ENCODE results near the gene MVP. TPM values are rescaled to one million over a fixed set of nuclear protein-coding genes. Genes with fewer than 3 reads are reported as not detected.

The MVP gene
- total RNA-seq, 4 donors from 2014 or later: 101 to 151 (median 129) TPM

DNA sequence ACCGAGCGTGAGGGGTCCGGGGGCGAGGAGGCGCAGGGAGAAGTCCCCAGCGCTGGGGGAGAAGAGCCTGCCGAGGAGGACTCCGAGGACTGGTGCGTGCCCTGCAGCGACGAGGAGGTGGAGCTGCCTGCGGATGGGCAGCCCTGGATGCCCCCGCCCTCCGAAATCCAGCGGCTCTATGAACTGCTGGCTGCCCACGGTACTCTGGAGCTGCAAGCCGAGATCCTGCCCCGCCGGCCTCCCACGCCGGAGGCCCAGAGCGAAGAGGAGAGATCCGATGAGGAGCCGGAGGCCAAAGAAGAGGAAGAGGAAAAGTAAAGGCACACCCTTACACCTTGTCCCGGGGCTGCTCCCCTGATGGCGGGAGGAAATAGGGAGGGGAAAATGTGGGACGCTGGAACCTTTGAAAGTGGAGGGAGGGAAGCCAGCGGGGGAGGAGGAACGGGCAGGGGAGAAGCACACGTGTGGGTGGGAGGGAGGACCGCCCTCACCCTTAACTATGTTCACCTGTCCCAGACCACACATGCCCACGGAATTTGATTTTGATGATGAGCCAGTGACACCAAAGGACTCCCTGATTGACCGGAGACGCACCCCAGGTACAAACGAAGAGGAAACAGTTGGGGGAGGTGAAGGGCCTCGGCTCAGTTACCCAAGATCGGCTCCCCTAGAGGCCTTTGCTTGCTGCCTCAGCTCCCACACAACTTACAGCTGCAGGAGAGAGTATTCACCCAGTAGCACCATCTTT is 3.4 kb upstream of the MVP start:
- ATAC-seq (ENCODE audit: low FRiP score): peak; percentile 46
- TF ChIP-seq, protein P1, sequence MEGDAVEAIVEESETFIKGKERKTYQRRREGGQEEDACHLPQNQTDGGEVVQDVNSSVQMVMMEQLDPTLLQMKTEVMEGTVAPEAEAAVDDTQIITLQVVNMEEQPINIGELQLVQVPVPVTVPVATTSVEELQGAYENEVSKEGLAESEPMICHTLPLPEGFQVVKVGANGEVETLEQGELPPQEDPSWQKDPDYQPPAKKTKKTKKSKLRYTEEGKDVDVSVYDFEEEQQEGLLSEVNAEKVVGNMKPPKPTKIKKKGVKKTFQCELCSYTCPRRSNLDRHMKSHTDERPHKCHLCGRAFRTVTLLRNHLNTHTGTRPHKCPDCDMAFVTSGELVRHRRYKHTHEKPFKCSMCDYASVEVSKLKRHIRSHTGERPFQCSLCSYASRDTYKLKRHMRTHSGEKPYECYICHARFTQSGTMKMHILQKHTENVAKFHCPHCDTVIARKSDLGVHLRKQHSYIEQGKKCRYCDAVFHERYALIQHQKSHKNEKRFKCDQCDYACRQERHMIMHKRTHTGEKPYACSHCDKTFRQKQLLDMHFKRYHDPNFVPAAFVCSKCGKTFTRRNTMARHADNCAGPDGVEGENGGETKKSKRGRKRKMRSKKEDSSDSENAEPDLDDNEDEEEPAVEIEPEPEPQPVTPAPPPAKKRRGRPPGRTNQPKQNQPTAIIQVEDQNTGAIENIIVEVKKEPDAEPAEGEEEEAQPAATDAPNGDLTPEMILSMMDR (IDR thresholded peaks at IDR 0.05): no peak
- no peak for DNase-seq (ENCODE audit: low spot score)

DNA sequence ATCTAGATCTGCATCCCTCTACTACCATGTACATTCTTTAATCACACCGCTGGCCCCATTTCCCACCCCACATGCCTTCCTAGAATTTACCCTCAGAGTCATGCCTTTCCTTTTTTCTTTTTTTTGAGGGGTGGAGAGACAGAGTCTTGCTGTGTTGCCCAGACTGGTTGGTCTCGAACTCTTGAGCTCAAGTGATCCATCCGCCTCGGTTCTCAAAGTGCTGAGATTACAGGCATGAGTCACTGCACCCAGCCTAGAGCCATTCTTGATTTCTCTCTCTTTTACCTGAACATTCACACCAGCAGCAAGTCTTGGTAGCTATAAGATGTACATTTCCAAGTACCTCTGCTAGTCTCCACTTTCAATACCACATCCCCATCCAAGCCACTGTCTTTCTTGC is 2.2 kb upstream of the MVP start:
- ATAC-seq (ENCODE audit: low FRiP score) (no peak), DNase-seq (ENCODE audit: low spot score) (no peak)
- TF ChIP-seq, protein P1 (IDR thresholded peaks at IDR 0.05): no peak

DNA sequence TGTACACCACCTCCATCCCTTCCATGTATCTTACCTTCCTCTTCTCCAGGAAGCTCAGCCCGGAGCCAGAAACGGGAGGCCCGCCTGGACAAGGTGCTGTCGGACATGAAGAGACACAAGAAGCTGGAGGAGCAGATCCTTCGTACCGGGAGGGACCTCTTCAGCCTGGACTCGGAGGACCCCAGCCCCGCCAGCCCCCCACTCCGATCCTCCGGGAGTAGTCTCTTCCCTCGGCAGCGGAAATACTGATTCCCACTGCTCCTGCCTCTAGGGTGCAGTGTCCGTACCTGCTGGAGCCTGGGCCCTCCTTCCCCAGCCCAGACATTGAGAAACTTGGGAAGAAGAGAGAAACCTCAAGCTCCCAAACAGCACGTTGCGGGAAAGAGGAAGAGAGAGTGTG is 756 bp upstream of the MVP start:
- no peak for ATAC-seq (ENCODE audit: low FRiP score)

DNA sequence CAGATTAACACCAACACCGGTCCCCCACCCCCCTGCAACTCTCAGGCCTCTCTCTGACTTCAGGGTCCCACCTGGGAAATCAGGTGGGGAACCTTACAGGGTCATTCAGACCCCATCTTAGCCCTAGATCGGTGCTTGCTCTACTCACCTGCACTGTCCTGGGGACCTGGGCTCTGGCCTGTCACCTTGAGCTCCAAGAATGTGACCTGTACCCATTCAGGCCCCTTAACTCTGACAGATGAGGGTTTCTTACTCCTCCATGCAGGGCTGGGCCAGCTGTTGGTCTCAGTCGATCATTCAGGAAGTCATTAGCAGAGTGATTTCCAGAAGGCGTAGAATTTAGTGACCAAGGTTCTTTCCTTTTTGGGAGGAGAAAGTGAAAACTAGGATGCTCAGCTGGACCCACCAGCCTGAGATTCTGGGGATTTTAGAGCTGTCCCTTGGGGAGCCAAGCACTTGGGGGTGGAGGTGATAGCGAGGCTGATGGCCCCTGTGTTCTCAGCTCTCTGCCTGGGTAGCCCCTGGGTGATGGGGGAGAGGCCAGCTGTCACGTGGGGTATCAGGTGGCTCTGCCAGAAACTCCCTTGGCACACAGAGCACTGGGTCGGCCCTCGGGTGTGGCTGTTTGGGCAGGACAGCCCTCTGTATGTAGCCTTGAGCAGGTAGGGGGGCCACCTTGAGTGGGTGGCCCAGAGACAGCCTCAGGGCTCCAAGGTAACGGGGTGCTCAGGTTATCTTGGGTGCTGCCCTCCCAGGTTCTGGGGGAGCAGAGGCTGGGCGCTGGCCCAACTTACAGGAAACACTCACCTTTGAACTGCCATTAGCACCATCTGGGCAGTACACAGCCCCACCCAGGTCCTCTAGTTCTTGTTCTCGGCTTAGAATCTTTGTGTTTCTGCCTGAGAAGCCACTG is 724 bp downstream of the MVP start:
- no peak for DNase-seq (ENCODE audit: low spot score)
- TF ChIP-seq, protein P1 (IDR thresholded peaks at IDR 0.05): no peak
- ATAC-seq (ENCODE audit: low FRiP score): peak; percentile 51

More for the DNA sequence above, 756 bp upstream of the MVP start:
- DNase-seq (ENCODE audit: low spot score): no peak
- TF ChIP-seq, protein P1 (IDR thresholded peaks at IDR 0.05): no peak

DNA sequence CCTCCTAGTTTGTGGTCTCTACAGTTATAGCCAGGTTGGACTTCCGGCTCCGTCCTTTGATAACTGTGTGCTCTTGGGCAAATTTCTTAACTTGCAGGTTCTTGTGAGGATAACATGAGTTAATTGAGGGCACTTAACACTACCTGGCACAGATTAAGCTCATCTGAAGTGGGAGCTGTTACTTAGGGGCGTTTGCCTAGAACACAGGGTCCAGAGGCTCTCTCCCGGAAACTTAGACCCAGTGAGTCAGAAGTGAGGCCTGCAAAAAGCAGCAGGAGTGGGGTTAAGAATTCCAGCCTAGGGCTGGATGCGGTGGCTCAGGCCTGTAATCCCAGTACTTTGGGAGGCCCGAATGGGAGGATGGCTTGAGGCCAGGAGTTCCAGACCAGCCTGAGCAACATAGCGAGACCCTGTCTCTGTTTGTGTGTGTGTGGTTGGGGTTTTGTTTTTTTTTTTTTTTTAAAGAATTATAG is 1.4 kb downstream of the MVP start:
- no peak for DNase-seq (ENCODE audit: low spot score)
- TF ChIP-seq, protein P1 (IDR thresholded peaks at IDR 0.05): no peak
- peak; percentile 76 for ATAC-seq (ENCODE audit: low FRiP score)

DNA sequence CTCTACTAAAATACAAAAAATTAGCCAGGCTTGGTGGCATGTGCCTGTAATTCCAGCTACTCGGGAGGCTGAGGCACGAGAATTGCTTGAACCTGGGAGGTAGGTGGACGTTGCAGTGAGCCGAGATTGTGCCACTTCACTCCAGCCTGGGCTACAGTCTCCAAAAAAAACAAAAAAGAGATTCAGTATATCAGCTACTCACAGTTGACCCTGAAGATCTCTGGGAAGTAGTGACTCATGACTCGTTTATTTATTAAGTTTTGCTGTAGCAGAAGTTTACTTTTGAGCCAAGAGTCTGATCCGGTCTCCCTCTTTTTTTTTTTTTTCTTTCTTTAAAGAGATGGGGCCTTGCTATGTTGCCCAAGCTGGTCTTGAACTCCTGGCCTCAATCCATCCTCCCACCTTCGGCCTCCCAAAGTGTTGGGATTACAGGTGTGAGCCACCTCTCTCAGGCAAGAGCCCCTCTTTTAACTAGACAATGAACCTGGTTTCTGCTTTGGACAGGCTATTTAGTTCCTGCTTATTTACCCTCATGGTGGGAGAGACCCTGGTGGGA is 4.4 kb downstream of the MVP start:
- TF ChIP-seq, protein P1 (IDR thresholded peaks at IDR 0.05): no peak
- no peak for DNase-seq (ENCODE audit: low spot score)
- no peak for ATAC-seq (ENCODE audit: low FRiP score)

Data from omental fat pad (tissue), 4 donors.